GM23338 (cell line): ENCODE data around the gene MAGEB6. TPM values are rescaled to one million over a fixed set of nuclear protein-coding genes. Genes with fewer than 3 reads are reported as not detected.

Source experiments
- ATAC-seq: fragments of 200-7000 bp; cut with Tn5 transposase; 3 replicates; pipeline ENCODE4 v1.9.1; 2020
- DNase-seq: peaks from one replicate; pipeline ENCODE4 v3.0.0-alpha.2; 2015; ENCODE audit warnings: low spot score
- H2AFZ ChIP-seq: fragments of 200-600 bp; sonication (generic); 2 replicates; pipeline ENCODE4 v1.8.0; 2016; ENCODE audit warnings: antibody characterized with exemption, mild to moderate bottlenecking, moderate library complexity
- H3F3A ChIP-seq: fragments of 200-600 bp; sonication (generic); replicated peaks from 2 replicates; pipeline ENCODE4 v1.8.0; 2017; ENCODE audit warnings: antibody characterized with exemption, mixed run types, low read depth
- H3K27ac ChIP-seq: fragments of 200-600 bp; sonication (generic); 2 replicates; pipeline ENCODE4 v1.6.1; 2016; ENCODE audit warnings: low read depth
- H3K27me3 ChIP-seq: fragments of 200-600 bp; sonication (generic); 2 replicates; pipeline ENCODE4 v1.8.0; 2016; ENCODE audit warnings: mild to moderate bottlenecking, mixed run types, moderate library complexity; ENCODE audit not compliant: insufficient read depth
- H3K36me3 ChIP-seq: fragments of 200-600 bp; sonication (generic); 2 replicates; pipeline ENCODE4 v1.8.0; 2016; ENCODE audit warnings: mild to moderate bottlenecking; ENCODE audit not compliant: insufficient read depth
- H3K4me1 ChIP-seq: fragments of 200-600 bp; sonication (generic); 2 replicates; pipeline ENCODE4 v1.8.0; 2016; ENCODE audit warnings: mild to moderate bottlenecking, moderate library complexity; ENCODE audit not compliant: insufficient read depth
- H3K4me2 ChIP-seq: fragments of 200-600 bp; sonication (generic); 2 replicates; pipeline ENCODE4 v1.7.1; 2017; ENCODE audit warnings: mixed run types
- H3K4me3 ChIP-seq: fragments of 200-600 bp; sonication (generic); 2 replicates; pipeline ENCODE4 v1.6.1; 2016; ENCODE audit warnings: mixed run types
- H3K79me2 ChIP-seq: fragments of 200-600 bp; sonication (generic); replicated peaks from 2 replicates; pipeline ENCODE4 v1.8.0; 2017; ENCODE audit warnings: mild to moderate bottlenecking; ENCODE audit not compliant: insufficient read depth
- H3K9me2 ChIP-seq: fragments of 200-600 bp; sonication (generic); 2 replicates; pipeline ENCODE4 v1.8.0; 2017; ENCODE audit not compliant: insufficient read depth
- H4K20me1 ChIP-seq: fragments of 200-600 bp; sonication (generic); replicated peaks from 2 replicates; pipeline ENCODE4 v1.8.0; 2017; ENCODE audit warnings: mild to moderate bottlenecking; ENCODE audit not compliant: insufficient read depth
- H3K27ac Mint-ChIP-seq: 2 replicates; pipeline ENCODE4 v1.8.0; 2020; ENCODE audit warnings: inconsistent platforms, mild to moderate bottlenecking, moderate library complexity, mixed read lengths
- H3K27me3 Mint-ChIP-seq: 3 replicates; pipeline ENCODE4 v1.8.0; 2022; ENCODE audit warnings: low read depth, mild to moderate bottlenecking, moderate library complexity, mixed read lengths, inconsistent platforms; ENCODE audit not compliant: insufficient read depth, poor library complexity
- H3K36me3 Mint-ChIP-seq: 3 replicates; pipeline ENCODE4 v1.8.0; 2021; ENCODE audit warnings: low read depth, mild to moderate bottlenecking, inconsistent platforms, moderate library complexity, mixed read lengths
- H3K4me1 Mint-ChIP-seq: 3 replicates; pipeline ENCODE4 v1.8.0; 2020; ENCODE audit warnings: mild to moderate bottlenecking, inconsistent platforms, mixed read lengths
- H3K4me3 Mint-ChIP-seq: 3 replicates; pipeline ENCODE4 v1.8.0; 2021; ENCODE audit warnings: moderate library complexity, mild to moderate bottlenecking, inconsistent platforms, mixed read lengths
- H3K9me3 Mint-ChIP-seq: 3 replicates; pipeline ENCODE4 v1.8.0; 2020; ENCODE audit warnings: moderate library complexity, mild to moderate bottlenecking, inconsistent platforms, mixed read lengths
- CREB1 ChIP-seq: fragments of 250-450 bp; sonication (Bioruptor Pico); IDR thresholded peaks from 2 replicates; pipeline ENCODE4 v1.5.0; 2020; ENCODE audit warnings: low read depth, mild to moderate bottlenecking, moderate library complexity
- EZH2phosphoT487 ChIP-seq: fragments of 200-600 bp; sonication (generic); IDR thresholded peaks from one replicate; pipeline ENCODE4 v1.8.1; 2018; ENCODE audit warnings: antibody characterized with exemption; ENCODE audit not compliant: unreplicated experiment
- JUNB ChIP-seq: IDR thresholded peaks from one replicate; pipeline ENCODE4 v1.6.1; 2016; ENCODE audit warnings: antibody characterized with exemption; ENCODE audit not compliant: unreplicated experiment
- NANOG ChIP-seq: IDR thresholded peaks from 2 replicates; pipeline ENCODE4 v1.6.1; 2016; ENCODE audit warnings: antibody characterized with exemption, borderline replicate concordance
- POLR2AphosphoS5 ChIP-seq: IDR thresholded peaks from 2 replicates; pipeline ENCODE4 v1.6.1; 2016; ENCODE audit warnings: antibody characterized with exemption, low read depth
- STAT1 ChIP-seq: IDR thresholded peaks from one replicate; pipeline ENCODE4 v1.6.1; 2016; ENCODE audit warnings: antibody characterized with exemption; ENCODE audit not compliant: unreplicated experiment
- ZNF114 ChIP-seq: fragments of 250-450 bp; sonication (Bioruptor Pico); IDR thresholded peaks from 2 replicates; pipeline ENCODE4 v1.5.0; 2020; ENCODE audit warnings: mild to moderate bottlenecking, moderate library complexity
- ZNF331 ChIP-seq: fragments of 250-450 bp; sonication (Bioruptor Pico); IDR thresholded peaks from 2 replicates; pipeline ENCODE4 v1.5.0; 2020; ENCODE audit warnings: low read depth, mild to moderate bottlenecking, moderate library complexity
- polyA plus RNA-seq: library from polyadenylated mRNA; unstranded; fragments of >200 nt; fragmentation: Nextera tagmentation; extraction: Ambion mirVana; gene quantifications from 2 replicates; pipeline ENCODE4 v1.2.1, GENCODE V29; 2016
- total RNA-seq: library from RNA; depleted of rRNA; stranded (reverse); fragments of >200 nt; shearing (Covaris generic); gene quantifications from 2 replicates; pipeline ENCODE4 v1.2.3, GENCODE V29; 2014
- TF ChIP-seq, protein P1 (sequence below): fragments of 250-450 bp; sonication (Bioruptor Pico); IDR thresholded peaks from 2 replicates; pipeline ENCODE4 v1.5.0; 2020; ENCODE audit warnings: mild to moderate bottlenecking, moderate library complexity
- TF ChIP-seq, protein P2 (sequence below): IDR thresholded peaks from 2 replicates; pipeline ENCODE4 v1.6.1; 2016; ENCODE audit warnings: antibody characterized with exemption

MAGEB6 gene
- total and polyA plus RNA-seq, 2 experiments from 2014 or later: not detected

DNA sequence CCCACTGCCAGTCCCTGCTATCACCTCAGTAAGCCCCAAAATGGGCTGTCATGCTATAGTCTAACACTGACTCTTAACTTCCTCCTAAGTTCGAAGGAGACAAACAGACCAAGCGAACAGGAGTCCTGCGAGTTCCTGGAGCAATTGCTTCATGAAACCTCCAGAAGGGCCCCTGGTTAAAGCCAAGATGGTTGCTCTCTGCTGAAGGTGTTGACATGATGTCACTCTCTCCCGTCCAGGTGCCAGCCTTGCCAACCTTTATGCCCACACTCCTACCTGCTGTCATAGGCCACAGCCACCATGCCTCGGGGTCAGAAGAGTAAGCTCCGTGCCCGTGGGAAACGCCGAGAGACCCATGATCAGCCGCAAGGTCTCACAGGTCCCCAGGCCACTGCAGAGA lies 31.9 kb upstream of the MAGEB6 start, which contains the start of gene MAGEB6B:
Gene MAGEB6B, plus strand, starts transcription at position 301 of the 400 bp plus-strand sequence. Its CDS starts 0 bp downstream, at position 301.
- H3K27ac Mint-ChIP-seq: no peak within 1 kb of the TSS
- Histone ChIP-seq H3K9me2 (no peaks in the 10 kb centered on the region), H3K4me3 (no peak within 1 kb of the TSS), H3K36me3 (no peaks in the 10 kb centered on the region), H3K4me1 (no peaks in the 10 kb centered on the region), H3K4me2 (no peak within 1 kb of the TSS), H3K27me3 (no peaks in the 10 kb centered on the region), H2AFZ (no peak within 1 kb of the TSS), H3K79me2 (no peaks in the 10 kb centered on the region), H3K27ac (no peak within 1 kb of the TSS), H4K20me1 (no peaks in the 10 kb centered on the region), H3F3A (no peaks in the 10 kb centered on the region)
- DNase-seq: no peak
- no peaks in the 10 kb centered on the region for H3K36me3 Mint-ChIP-seq
- no peak for TF ChIP-seq STAT1
- TF ChIP-seq ZNF331 (CRISPR knock-in tag): no peak
- no peak for TF ChIP-seq POLR2AphosphoS5
- no peak for TF ChIP-seq ZNF114 (CRISPR knock-in tag)
- TF ChIP-seq JUNB: no peak
- TF ChIP-seq, protein P1, sequence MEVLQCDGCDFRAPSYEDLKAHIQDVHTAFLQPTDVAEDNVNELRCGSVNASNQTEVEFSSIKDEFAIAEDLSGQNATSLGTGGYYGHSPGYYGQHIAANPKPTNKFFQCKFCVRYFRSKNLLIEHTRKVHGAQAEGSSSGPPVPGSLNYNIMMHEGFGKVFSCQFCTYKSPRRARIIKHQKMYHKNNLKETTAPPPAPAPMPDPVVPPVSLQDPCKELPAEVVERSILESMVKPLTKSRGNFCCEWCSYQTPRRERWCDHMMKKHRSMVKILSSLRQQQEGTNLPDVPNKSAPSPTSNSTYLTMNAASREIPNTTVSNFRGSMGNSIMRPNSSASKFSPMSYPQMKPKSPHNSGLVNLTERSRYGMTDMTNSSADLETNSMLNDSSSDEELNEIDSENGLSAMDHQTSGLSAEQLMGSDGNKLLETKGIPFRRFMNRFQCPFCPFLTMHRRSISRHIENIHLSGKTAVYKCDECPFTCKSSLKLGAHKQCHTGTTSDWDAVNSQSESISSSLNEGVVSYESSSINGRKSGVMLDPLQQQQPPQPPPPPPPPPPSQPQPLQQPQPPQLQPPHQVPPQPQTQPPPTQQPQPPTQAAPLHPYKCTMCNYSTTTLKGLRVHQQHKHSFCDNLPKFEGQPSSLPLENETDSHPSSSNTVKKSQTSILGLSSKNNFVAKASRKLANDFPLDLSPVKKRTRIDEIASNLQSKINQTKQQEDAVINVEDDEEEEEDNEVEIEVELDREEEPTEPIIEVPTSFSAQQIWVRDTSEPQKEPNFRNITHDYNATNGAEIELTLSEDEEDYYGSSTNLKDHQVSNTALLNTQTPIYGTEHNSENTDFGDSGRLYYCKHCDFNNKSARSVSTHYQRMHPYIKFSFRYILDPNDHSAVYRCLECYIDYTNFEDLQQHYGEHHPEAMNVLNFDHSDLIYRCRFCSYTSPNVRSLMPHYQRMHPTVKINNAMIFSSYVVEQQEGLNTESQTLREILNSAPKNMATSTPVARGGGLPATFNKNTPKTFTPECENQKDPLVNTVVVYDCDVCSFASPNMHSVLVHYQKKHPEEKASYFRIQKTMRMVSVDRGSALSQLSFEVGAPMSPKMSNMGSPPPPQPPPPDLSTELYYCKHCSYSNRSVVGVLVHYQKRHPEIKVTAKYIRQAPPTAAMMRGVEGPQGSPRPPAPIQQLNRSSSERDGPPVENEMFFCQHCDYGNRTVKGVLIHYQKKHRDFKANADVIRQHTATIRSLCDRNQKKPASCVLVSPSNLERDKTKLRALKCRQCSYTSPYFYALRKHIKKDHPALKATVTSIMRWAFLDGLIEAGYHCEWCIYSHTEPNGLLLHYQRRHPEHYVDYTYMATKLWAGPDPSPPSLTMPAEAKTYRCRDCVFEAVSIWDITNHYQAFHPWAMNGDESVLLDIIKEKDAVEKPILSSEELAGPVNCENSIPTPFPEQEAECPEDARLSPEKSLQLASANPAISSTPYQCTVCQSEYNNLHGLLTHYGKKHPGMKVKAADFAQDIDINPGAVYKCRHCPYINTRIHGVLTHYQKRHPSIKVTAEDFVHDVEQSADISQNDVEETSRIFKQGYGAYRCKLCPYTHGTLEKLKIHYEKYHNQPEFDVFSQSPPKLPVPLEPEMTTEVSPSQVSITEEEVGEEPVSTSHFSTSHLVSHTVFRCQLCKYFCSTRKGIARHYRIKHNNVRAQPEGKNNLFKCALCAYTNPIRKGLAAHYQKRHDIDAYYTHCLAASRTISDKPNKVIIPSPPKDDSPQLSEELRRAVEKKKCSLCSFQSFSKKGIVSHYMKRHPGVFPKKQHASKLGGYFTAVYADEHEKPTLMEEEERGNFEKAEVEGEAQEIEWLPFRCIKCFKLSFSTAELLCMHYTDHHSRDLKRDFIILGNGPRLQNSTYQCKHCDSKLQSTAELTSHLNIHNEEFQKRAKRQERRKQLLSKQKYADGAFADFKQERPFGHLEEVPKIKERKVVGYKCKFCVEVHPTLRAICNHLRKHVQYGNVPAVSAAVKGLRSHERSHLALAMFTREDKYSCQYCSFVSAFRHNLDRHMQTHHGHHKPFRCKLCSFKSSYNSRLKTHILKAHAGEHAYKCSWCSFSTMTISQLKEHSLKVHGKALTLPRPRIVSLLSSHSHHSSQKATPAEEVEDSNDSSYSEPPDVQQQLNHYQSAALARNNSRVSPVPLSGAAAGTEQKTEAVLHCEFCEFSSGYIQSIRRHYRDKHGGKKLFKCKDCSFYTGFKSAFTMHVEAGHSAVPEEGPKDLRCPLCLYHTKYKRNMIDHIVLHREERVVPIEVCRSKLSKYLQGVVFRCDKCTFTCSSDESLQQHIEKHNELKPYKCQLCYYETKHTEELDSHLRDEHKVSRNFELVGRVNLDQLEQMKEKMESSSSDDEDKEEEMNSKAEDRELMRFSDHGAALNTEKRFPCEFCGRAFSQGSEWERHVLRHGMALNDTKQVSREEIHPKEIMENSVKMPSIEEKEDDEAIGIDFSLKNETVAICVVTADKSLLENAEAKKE (CRISPR knock-in tag): no peak
- no peak for TF ChIP-seq NANOG
- no peak for TF ChIP-seq CREB1 (CRISPR knock-in tag)
- TF ChIP-seq, protein P2, sequence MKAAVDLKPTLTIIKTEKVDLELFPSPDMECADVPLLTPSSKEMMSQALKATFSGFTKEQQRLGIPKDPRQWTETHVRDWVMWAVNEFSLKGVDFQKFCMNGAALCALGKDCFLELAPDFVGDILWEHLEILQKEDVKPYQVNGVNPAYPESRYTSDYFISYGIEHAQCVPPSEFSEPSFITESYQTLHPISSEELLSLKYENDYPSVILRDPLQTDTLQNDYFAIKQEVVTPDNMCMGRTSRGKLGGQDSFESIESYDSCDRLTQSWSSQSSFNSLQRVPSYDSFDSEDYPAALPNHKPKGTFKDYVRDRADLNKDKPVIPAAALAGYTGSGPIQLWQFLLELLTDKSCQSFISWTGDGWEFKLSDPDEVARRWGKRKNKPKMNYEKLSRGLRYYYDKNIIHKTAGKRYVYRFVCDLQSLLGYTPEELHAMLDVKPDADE: no peak
- no peak for TF ChIP-seq EZH2phosphoT487
- peaks cover 4% of the 10 kb centered on the region for H3K27me3 Mint-ChIP-seq
- no peak within 1 kb of the TSS for H3K4me3 Mint-ChIP-seq
- no peaks in the 10 kb centered on the region; the same call in 1 of the 3 replicates for H3K9me3 Mint-ChIP-seq
- ATAC-seq: no peak
- H3K4me1 Mint-ChIP-seq: no peaks in the 10 kb centered on the region
